ENCODE results near the gene RNLS. TPM values are rescaled to one million over a fixed set of nuclear protein-coding genes. Genes with fewer than 3 reads are reported as not detected.

Gene RNLS
- total and polyA plus RNA-seq, 2 of the 8 experiments (the other 6 are each of a cell fraction or from before 2014, with no cell fraction given) = 7.5 to 12.7 TPM

- TF ChIP-seq, protein P1, sequence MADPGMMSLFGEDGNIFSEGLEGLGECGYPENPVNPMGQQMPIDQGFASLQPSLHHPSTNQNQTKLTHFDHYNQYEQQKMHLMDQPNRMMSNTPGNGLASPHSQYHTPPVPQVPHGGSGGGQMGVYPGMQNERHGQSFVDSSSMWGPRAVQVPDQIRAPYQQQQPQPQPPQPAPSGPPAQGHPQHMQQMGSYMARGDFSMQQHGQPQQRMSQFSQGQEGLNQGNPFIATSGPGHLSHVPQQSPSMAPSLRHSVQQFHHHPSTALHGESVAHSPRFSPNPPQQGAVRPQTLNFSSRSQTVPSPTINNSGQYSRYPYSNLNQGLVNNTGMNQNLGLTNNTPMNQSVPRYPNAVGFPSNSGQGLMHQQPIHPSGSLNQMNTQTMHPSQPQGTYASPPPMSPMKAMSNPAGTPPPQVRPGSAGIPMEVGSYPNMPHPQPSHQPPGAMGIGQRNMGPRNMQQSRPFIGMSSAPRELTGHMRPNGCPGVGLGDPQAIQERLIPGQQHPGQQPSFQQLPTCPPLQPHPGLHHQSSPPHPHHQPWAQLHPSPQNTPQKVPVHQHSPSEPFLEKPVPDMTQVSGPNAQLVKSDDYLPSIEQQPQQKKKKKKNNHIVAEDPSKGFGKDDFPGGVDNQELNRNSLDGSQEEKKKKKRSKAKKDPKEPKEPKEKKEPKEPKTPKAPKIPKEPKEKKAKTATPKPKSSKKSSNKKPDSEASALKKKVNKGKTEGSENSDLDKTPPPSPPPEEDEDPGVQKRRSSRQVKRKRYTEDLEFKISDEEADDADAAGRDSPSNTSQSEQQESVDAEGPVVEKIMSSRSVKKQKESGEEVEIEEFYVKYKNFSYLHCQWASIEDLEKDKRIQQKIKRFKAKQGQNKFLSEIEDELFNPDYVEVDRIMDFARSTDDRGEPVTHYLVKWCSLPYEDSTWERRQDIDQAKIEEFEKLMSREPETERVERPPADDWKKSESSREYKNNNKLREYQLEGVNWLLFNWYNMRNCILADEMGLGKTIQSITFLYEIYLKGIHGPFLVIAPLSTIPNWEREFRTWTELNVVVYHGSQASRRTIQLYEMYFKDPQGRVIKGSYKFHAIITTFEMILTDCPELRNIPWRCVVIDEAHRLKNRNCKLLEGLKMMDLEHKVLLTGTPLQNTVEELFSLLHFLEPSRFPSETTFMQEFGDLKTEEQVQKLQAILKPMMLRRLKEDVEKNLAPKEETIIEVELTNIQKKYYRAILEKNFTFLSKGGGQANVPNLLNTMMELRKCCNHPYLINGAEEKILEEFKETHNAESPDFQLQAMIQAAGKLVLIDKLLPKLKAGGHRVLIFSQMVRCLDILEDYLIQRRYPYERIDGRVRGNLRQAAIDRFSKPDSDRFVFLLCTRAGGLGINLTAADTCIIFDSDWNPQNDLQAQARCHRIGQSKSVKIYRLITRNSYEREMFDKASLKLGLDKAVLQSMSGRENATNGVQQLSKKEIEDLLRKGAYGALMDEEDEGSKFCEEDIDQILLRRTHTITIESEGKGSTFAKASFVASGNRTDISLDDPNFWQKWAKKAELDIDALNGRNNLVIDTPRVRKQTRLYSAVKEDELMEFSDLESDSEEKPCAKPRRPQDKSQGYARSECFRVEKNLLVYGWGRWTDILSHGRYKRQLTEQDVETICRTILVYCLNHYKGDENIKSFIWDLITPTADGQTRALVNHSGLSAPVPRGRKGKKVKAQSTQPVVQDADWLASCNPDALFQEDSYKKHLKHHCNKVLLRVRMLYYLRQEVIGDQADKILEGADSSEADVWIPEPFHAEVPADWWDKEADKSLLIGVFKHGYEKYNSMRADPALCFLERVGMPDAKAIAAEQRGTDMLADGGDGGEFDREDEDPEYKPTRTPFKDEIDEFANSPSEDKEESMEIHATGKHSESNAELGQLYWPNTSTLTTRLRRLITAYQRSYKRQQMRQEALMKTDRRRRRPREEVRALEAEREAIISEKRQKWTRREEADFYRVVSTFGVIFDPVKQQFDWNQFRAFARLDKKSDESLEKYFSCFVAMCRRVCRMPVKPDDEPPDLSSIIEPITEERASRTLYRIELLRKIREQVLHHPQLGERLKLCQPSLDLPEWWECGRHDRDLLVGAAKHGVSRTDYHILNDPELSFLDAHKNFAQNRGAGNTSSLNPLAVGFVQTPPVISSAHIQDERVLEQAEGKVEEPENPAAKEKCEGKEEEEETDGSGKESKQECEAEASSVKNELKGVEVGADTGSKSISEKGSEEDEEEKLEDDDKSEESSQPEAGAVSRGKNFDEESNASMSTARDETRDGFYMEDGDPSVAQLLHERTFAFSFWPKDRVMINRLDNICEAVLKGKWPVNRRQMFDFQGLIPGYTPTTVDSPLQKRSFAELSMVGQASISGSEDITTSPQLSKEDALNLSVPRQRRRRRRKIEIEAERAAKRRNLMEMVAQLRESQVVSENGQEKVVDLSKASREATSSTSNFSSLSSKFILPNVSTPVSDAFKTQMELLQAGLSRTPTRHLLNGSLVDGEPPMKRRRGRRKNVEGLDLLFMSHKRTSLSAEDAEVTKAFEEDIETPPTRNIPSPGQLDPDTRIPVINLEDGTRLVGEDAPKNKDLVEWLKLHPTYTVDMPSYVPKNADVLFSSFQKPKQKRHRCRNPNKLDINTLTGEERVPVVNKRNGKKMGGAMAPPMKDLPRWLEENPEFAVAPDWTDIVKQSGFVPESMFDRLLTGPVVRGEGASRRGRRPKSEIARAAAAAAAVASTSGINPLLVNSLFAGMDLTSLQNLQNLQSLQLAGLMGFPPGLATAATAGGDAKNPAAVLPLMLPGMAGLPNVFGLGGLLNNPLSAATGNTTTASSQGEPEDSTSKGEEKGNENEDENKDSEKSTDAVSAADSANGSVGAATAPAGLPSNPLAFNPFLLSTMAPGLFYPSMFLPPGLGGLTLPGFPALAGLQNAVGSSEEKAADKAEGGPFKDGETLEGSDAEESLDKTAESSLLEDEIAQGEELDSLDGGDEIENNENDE (IDR thresholded peaks at IDR 0.05; ENCODE audit: insufficient replicate concordance, low read length) = no peak
- no peak for TF ChIP-seq BRCA1 (IDR thresholded peaks at IDR 0.05; ENCODE audit: low read depth, low read length)
- TF ChIP-seq TCF12 (IDR thresholded peaks at IDR 0.05; ENCODE audit: low read depth, low read length) = no peak
- no peak for TF ChIP-seq FOSL1 (IDR thresholded peaks at IDR 0.05; ENCODE audit: insufficient read depth, low read depth, low read length)
- TF ChIP-seq SP4 (IDR thresholded peaks at IDR 0.05; ENCODE audit: low read length) = no peak
- TF ChIP-seq CHD1 (IDR thresholded peaks at IDR 0.05; ENCODE audit: low read depth, low read length) = no peak
- no peak for TF ChIP-seq MAFK (IDR thresholded peaks at IDR 0.05; ENCODE audit: low read depth, low read length)
These were observed 83.3 kb downstream of the RNLS start (continued) for GRCh38 chr10:88499569-88500470.
